ENCODE measurements around the gene HCAR3. TPM values are rescaled to one million over a fixed set of nuclear protein-coding genes. Genes with fewer than 3 reads are reported as not detected.

Gene HCAR3
- total and polyA plus RNA-seq, 2 of the 13 experiments (the other 11 are each of a cell fraction or from before 2014, with no cell fraction given), result 0.11 to 12.8 TPM

DNA sequence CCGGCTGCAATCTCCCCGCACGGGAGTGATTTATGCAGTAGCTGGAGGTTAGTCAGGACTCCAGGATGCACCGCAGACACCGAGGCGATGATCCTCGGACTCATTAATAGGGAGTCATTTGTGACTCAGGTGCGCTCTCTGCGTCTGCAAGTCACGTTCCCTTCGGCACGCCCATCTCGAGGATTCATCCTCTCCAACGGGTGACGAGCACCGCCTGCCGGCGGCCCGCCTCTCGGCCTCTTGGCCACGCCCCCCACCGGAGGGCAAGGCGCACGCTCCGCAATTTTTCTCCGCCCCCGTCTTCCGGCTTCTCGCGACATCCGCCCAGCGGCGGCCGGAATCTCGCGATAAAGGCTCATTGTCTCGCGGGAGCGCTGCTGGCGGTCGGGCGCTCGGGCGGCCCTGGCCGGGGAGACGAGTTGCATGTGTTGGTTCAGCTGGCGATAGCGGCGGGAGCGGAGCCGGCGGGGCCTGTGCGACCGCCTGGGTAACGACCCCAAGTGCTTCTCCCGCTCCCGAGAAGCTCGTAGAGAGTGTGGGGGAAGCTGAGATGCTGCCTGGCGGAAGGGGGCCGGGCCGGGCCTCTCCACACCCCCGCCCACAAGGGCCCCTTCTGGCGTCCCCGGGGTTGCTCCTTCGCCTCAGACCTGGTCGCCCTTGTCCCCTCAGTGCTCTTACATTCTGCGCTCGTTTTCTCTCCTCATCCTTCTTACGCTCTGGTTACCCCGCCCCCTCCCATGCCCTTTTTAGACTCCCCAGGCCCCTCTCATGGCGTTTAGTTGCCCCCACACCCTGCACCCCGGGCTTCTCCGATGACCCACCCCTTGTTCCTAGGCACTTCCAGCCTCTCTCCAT, 36.1 kb upstream of the HCAR3 start, which contains the start of gene DENR (continued):
- TF ChIP-seq, protein P1, sequence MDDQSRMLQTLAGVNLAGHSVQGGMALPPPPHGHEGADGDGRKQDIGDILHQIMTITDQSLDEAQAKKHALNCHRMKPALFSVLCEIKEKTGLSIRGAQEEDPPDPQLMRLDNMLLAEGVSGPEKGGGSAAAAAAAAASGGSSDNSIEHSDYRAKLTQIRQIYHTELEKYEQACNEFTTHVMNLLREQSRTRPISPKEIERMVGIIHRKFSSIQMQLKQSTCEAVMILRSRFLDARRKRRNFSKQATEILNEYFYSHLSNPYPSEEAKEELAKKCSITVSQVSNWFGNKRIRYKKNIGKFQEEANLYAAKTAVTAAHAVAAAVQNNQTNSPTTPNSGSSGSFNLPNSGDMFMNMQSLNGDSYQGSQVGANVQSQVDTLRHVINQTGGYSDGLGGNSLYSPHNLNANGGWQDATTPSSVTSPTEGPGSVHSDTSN (CRISPR knock-in tag; IDR thresholded peaks at IDR 0.05; ENCODE audit: borderline replicate concordance), result 0 out of 2 replicates have a peak, but pooled peaks have one; percentile 47
- TF ChIP-seq MTF1 (CRISPR knock-in tag; IDR thresholded peaks at IDR 0.05), result 0 out of 2 replicates have a peak, but pooled peaks have one; percentile 64
- peak; percentile 51; the same call in 1 of the 2 replicates for TF ChIP-seq ZNF367 (CRISPR knock-in tag; IDR thresholded peaks at IDR 0.05; ENCODE audit: borderline replicate concordance)
- peak; percentile 88; the same call in 1 of the 2 replicates for TF ChIP-seq ZNF878 (CRISPR knock-in tag; IDR thresholded peaks at IDR 0.05)
- TF ChIP-seq MIER2 (CRISPR knock-in tag; IDR thresholded peaks at IDR 0.05), result peak; percentile 67
- peak; percentile 73; the same call in 1 of the 2 replicates for TF ChIP-seq FOXJ3 (CRISPR knock-in tag; IDR thresholded peaks at IDR 0.05; ENCODE audit: borderline replicate concordance)
- TF ChIP-seq ZNF850 (CRISPR knock-in tag; conservative IDR thresholded peaks at IDR 0.05), result no peak
- TF ChIP-seq HMGA1 (CRISPR knock-in tag; conservative IDR thresholded peaks at IDR 0.05), result no peak
- TF ChIP-seq ZNF512 (CRISPR knock-in tag; IDR thresholded peaks at IDR 0.05), result peak; percentile 97
- TF ChIP-seq SSRP1 (CRISPR knock-in tag; IDR thresholded peaks at IDR 0.05), result no peak
- peak; percentile 89 for TF ChIP-seq DR1 (CRISPR knock-in tag; IDR thresholded peaks at IDR 0.05)
- TF ChIP-seq SMAD1 (CRISPR knock-in tag; IDR thresholded peaks at IDR 0.05; ENCODE audit: borderline replicate concordance, low read depth), result no peak; the same call in 1 of the 2 replicates
- TF ChIP-seq, protein P2, sequence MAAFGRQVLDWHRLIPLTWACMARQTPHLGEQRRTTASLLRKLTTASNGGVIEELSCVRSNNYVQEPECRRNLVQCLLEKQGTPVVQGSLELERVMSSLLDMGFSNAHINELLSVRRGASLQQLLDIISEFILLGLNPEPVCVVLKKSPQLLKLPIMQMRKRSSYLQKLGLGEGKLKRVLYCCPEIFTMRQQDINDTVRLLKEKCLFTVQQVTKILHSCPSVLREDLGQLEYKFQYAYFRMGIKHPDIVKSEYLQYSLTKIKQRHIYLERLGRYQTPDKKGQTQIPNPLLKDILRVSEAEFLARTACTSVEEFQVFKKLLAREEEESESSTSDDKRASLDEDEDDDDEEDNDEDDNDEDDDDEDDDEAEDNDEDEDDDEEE (CRISPR knock-in tag; IDR thresholded peaks at IDR 0.05), result peak; percentile 90; the same call in 1 of the 2 replicates
- peak; percentile 93 for TF ChIP-seq ZNF563 (CRISPR knock-in tag; IDR thresholded peaks at IDR 0.05)
- TF ChIP-seq, protein P3, sequence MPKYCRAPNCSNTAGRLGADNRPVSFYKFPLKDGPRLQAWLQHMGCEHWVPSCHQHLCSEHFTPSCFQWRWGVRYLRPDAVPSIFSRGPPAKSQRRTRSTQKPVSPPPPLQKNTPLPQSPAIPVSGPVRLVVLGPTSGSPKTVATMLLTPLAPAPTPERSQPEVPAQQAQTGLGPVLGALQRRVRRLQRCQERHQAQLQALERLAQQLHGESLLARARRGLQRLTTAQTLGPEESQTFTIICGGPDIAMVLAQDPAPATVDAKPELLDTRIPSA (CRISPR knock-in tag; IDR thresholded peaks at IDR 0.05; ENCODE audit: borderline replicate concordance), result no peak
- no peak for TF ChIP-seq TBL1XR1 (IDR thresholded peaks at IDR 0.05; ENCODE audit: borderline replicate concordance, low read length, partially characterized antibody)
- TF ChIP-seq MIXL1 (CRISPR knock-in tag; IDR thresholded peaks at IDR 0.05), result peak; percentile 86; the same call in 1 of the 2 replicates
- TF ChIP-seq MYC (CRISPR knock-in tag; IDR thresholded peaks at IDR 0.05; ENCODE audit: borderline replicate concordance), result peak; percentile 92
- no peak for TF ChIP-seq GTF3A (CRISPR knock-in tag; conservative IDR thresholded peaks at IDR 0.05)
- TF ChIP-seq MAF1 (CRISPR knock-in tag; IDR thresholded peaks at IDR 0.05; ENCODE audit: borderline replicate concordance), result no peak; the same call in 1 of the 2 replicates
- no peak for TF ChIP-seq TSC22D2 (CRISPR knock-in tag; IDR thresholded peaks at IDR 0.05; ENCODE audit: borderline replicate concordance)
- TF ChIP-seq ARNT (IDR thresholded peaks at IDR 0.05), result no peak
- TF ChIP-seq, protein P4, sequence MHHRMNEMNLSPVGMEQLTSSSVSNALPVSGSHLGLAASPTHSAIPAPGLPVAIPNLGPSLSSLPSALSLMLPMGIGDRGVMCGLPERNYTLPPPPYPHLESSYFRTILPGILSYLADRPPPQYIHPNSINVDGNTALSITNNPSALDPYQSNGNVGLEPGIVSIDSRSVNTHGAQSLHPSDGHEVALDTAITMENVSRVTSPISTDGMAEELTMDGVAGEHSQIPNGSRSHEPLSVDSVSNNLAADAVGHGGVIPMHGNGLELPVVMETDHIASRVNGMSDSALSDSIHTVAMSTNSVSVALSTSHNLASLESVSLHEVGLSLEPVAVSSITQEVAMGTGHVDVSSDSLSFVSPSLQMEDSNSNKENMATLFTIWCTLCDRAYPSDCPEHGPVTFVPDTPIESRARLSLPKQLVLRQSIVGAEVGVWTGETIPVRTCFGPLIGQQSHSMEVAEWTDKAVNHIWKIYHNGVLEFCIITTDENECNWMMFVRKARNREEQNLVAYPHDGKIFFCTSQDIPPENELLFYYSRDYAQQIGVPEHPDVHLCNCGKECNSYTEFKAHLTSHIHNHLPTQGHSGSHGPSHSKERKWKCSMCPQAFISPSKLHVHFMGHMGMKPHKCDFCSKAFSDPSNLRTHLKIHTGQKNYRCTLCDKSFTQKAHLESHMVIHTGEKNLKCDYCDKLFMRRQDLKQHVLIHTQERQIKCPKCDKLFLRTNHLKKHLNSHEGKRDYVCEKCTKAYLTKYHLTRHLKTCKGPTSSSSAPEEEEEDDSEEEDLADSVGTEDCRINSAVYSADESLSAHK (CRISPR knock-in tag; IDR thresholded peaks at IDR 0.05; ENCODE audit: borderline replicate concordance), result no peak
